Endodermal cell (in vitro differentiated cells): ENCODE results near the gene GPRC5B. TPM values are rescaled to one million over a fixed set of nuclear protein-coding genes. Genes with fewer than 3 reads are reported as not detected.

Experiments
- DNase-seq: peaks from one replicate; pipeline ENCODE4 v3.0.0-alpha.2; 2017
- H3K27ac ChIP-seq: 2 replicates; pipeline ENCODE4 v1.5.1; 2013; ENCODE audit warnings: mild to moderate bottlenecking, low read depth, low read length, moderate library complexity
- H3K27me3 ChIP-seq: 2 replicates; pipeline ENCODE4 v1.6.1; 2013; ENCODE audit warnings: mild to moderate bottlenecking, low read length, moderate library complexity; ENCODE audit not compliant: insufficient read depth, control insufficient read depth, poor library complexity, severe bottlenecking
- H3K36me3 ChIP-seq: 2 replicates; pipeline ENCODE4 v1.7.0; 2013; ENCODE audit warnings: mild to moderate bottlenecking, low read length, moderate library complexity; ENCODE audit not compliant: control insufficient read depth, insufficient read depth
- H3K4me1 ChIP-seq: one replicate; pipeline ENCODE4 v1.7.0; 2013; ENCODE audit warnings: low read length; ENCODE audit not compliant: control insufficient read depth, insufficient read depth
- H3K4me3 ChIP-seq: 2 replicates; pipeline ENCODE4 v1.5.1; 2013; ENCODE audit warnings: mild to moderate bottlenecking, low read length, moderate library complexity
- H3K9ac ChIP-seq: 2 replicates; pipeline ENCODE4 v1.6.1; 2013; ENCODE audit warnings: mild to moderate bottlenecking, low read length, moderate library complexity; ENCODE audit not compliant: poor library complexity, severe bottlenecking; ENCODE audit errors: extremely low read depth
- H3K9me3 ChIP-seq: 2 replicates; pipeline ENCODE4 v1.6.1; 2013; ENCODE audit warnings: mild to moderate bottlenecking, low read length, moderate library complexity; ENCODE audit not compliant: control insufficient read depth
- H3K27ac Mint-ChIP-seq: 2 replicates; pipeline ENCODE4 v1.8.0; 2020; ENCODE audit warnings: mixed read lengths
- H3K27me3 Mint-ChIP-seq: 2 replicates; pipeline ENCODE4 v1.8.0; 2021; ENCODE audit warnings: mild to moderate bottlenecking, mixed read lengths; ENCODE audit not compliant: insufficient read depth
- H3K36me3 Mint-ChIP-seq: 2 replicates; pipeline ENCODE4 v1.8.0; 2020; ENCODE audit warnings: low read depth, mixed read lengths
- H3K4me1 Mint-ChIP-seq: 2 replicates; pipeline ENCODE4 v1.8.0; 2020; ENCODE audit warnings: mixed read lengths
- H3K4me3 Mint-ChIP-seq: 2 replicates; pipeline ENCODE4 v1.8.0; 2020; ENCODE audit warnings: mild to moderate bottlenecking, moderate library complexity, mixed read lengths
- H3K9me3 Mint-ChIP-seq: 2 replicates; pipeline ENCODE4 v1.8.0; 2020; ENCODE audit warnings: mild to moderate bottlenecking, mixed read lengths
- CTCF ChIP-seq: fragments of 200-600 bp; sonication (generic); conservative IDR thresholded peaks from 2 replicates; pipeline ENCODE4 v1.5.0; 2021; ENCODE audit warnings: antibody characterized with exemption, mild to moderate bottlenecking
- WGBS, 2 experiments: methylation state at CpG; one replicate each; pipeline versions ENCODE4 v1.1.5 to v1.1.7; 2013; ENCODE audit warnings: missing lambda C conversion rate in 2 of 2, mixed read lengths in 1 of 2; ENCODE audit not compliant: insufficient coverage in 1 of 2, insufficient read length in 1 of 2; 5-methylcytosine and 5-hydroxymethylcytosine counted together
- total RNA-seq, 2 donors: library from RNA; stranded (reverse); fragmentation: NEBNext Ultra II Directional in 1 of 2; extraction: Animal tissue kit (Norgen Biotek cat#: 25700) in 1 of 2; gene quantifications; 2 replicates in 1 of 2; 3 replicates in 1 of 2; pipeline ENCODE4 v1.2.1, GENCODE V29; 2021

The GPRC5B gene
- total RNA-seq, 2 donors from 2014 or later = 39.5 to 49.1 TPM

- peaks cover 13% of the 10 kb centered on the region for H3K4me1 Mint-ChIP-seq
- Histone ChIP-seq H3K9me3 (peaks cover 24% of the 10 kb centered on the region), H3K4me3 (no peak overlapping the region), H3K4me1 (no peaks in the 10 kb centered on the region), H3K9ac (no peak overlapping the region), H3K27ac (peak overlapping the region; percentile 3), H3K27me3 (no peaks in the 10 kb centered on the region), H3K36me3 (no peaks in the 10 kb centered on the region)
- DNase-seq = peak; percentile 28
- WGBS, 2 experiments = 81 to 86% methylated on average over 2 to 5 of the region's 5 CpGs
- TF ChIP-seq CTCF = no peak
- H3K4me3 Mint-ChIP-seq = no peak overlapping the region
- peaks cover 1% of the 10 kb centered on the region for H3K27me3 Mint-ChIP-seq
- no peak overlapping the region for H3K27ac Mint-ChIP-seq
- peaks cover 24% of the 10 kb centered on the region for H3K36me3 Mint-ChIP-seq
- peaks cover 33% of the 10 kb centered on the region for H3K9me3 Mint-ChIP-seq
Measured at GRCh38 chr16:19808061-19808641, 76.5 kb downstream of the GPRC5B start.

Other genes with a start within 250 kb of the GPRC5B start
- 10 to 100 TPM; 83.9 to 95.9 TPM for gene KNOP1, start 166.6 kb downstream of the GPRC5B start, total RNA-seq
- 10 to 100 TPM; 21.1 to 30.1 TPM for gene IQCK, start 166.6 kb downstream of the GPRC5B start, total RNA-seq
- not detected for gene GPR139, start 189.0 kb upstream of the GPRC5B start, total RNA-seq